Esophagus squamous epithelium (tissue), 5 donors: ENCODE measurements around the gene CDC27. TPM values are rescaled to one million over a fixed set of nuclear protein-coding genes. Genes with fewer than 3 reads are reported as not detected.
"Not testable (repeated sequence)": the region's sequence is repeated elsewhere in the genome, so short reads cannot be mapped to it uniquely, and the experiment has no call there.

Experiments
- DNase-seq: peaks from one replicate; lab custom pipeline; 2025; lab: John Stamatoyannopoulos, UW
- H3K27ac ChIP-seq, 4 donors: fragments of 200-600 bp; sonication (generic); one replicate each; pipeline ENCODE4 v1.5.1; 2016 to 2019; ENCODE audit warnings: mild to moderate bottlenecking in 1 of 4
- H3K27me3 ChIP-seq, 4 donors: fragments of 200-600 bp; sonication (generic); 1 replicate in 3 of 4; 2 replicates in 1 of 4; pipeline versions ENCODE4 v1.5.1 to v1.6.0; 2017 to 2021; ENCODE audit warnings: antibody characterized with exemption in 1 of 4
- H3K36me3 ChIP-seq, 3 donors: fragments of 200-600 bp; sonication (generic); one replicate each; pipeline ENCODE4 v1.5.1; 2016 to 2019
- H3K4me1 ChIP-seq, 3 donors: fragments of 200-600 bp; sonication (generic); one replicate each; pipeline ENCODE4 v1.5.1; 2017 to 2019
- H3K4me3 ChIP-seq, 4 donors: fragments of 200-600 bp; sonication (generic); 1 replicate in 3 of 4; 2 replicates in 1 of 4; pipeline ENCODE4 v1.5.1; 2016 to 2019; ENCODE audit warnings: mild to moderate bottlenecking in 2 of 4, moderate library complexity in 1 of 4
- H3K9me3 ChIP-seq, 3 donors: fragments of 200-600 bp; sonication (generic); one replicate each; pipeline ENCODE4 v1.5.1; 2016 to 2019
- POLR2A ChIP-seq, 4 donors: fragments of 450-650 bp; IDR thresholded peaks; one replicate each; pipeline ENCODE4 v1.6.1; 2017; ENCODE audit warnings: antibody characterized with exemption in 4 of 4, mild to moderate bottlenecking in 4 of 4, moderate library complexity in 3 of 4
- WGBS, 2 donors: methylation state at CpG; one replicate each; pipeline ENCODE4 v1.1.5; 2018; 5-methylcytosine and 5-hydroxymethylcytosine counted together
- intact Hi-C: fragments of 100-400 bp; cut with DNase I; formaldehyde crosslinking; loops from one replicate; pipeline ENCODE4 v1.15.0; 2022
- total RNA-seq, 4 donors: library from RNA; depleted of rRNA; stranded (reverse); fragments of >200 nt; gene quantifications; one replicate each; pipeline ENCODE4 v1.1.0, GENCODE V29; 2016
- TF ChIP-seq, protein P1 (sequence below), 6 experiments: fragments of 450-650 bp in 4 of 6; fragments of 200-600 bp in 2 of 6; sonication (generic) in 2 of 6; IDR thresholded peaks; one replicate each; pipeline ENCODE4 v1.5.1; 2016 to 2019; ENCODE audit warnings: antibody characterized with exemption in 6 of 6, mild to moderate bottlenecking in 4 of 6, moderate library complexity in 4 of 6
- donor health status: DM: yes; HTN: yes; CAD: no.

Gene CDC27
- total RNA-seq, 4 donors from 2014 or later: 26.4 to 45.9 (median 38.3) TPM

DNA sequence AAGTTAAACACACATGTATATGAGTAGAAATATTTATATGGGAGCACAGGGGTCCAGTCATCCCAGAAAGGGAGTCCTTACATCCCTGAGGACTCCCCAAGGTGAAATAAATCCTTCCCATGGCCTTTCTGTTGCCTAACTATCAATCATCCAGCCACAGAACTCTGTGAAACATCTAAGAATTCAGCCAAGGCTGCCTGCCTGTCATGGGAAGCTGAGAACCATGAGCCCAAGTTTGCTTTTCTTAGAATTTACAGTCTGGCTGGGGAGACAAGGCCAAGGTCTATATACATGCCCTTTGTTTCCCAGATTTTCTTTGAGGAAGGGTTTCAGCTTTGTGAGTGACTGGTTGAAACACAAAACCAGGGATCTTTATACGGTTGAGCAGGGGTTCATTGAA is 35.9 kb upstream of the CDC27 start:
- Histone ChIP-seq H3K36me3 (no peaks in the 10 kb centered on the region), H3K27ac (peak overlapping the region; percentile 32 to 90 (median 76)), H3K4me1 (peaks cover 0 to 42% (median 28%) of the 10 kb centered on the region in 3 donors), H3K9me3 (no peaks in the 10 kb centered on the region), H3K27me3 (no peaks in the 10 kb centered on the region), H3K4me3 (no peak overlapping the region)
- 35 to 44% methylated on average over 1 of the region's 1 CpG for WGBS, 2 donors
- no peak for DNase-seq
- TF ChIP-seq, protein P1, sequence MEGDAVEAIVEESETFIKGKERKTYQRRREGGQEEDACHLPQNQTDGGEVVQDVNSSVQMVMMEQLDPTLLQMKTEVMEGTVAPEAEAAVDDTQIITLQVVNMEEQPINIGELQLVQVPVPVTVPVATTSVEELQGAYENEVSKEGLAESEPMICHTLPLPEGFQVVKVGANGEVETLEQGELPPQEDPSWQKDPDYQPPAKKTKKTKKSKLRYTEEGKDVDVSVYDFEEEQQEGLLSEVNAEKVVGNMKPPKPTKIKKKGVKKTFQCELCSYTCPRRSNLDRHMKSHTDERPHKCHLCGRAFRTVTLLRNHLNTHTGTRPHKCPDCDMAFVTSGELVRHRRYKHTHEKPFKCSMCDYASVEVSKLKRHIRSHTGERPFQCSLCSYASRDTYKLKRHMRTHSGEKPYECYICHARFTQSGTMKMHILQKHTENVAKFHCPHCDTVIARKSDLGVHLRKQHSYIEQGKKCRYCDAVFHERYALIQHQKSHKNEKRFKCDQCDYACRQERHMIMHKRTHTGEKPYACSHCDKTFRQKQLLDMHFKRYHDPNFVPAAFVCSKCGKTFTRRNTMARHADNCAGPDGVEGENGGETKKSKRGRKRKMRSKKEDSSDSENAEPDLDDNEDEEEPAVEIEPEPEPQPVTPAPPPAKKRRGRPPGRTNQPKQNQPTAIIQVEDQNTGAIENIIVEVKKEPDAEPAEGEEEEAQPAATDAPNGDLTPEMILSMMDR (IDR thresholded peaks at IDR 0.05): no peak
- TF ChIP-seq POLR2A (IDR thresholded peaks at IDR 0.05): no peak
- intact Hi-C loops: loop anchor here (5.0 kb wide), 1 partner anchor 92 kb away; no protein-coding TSS in a partner anchor

DNA sequence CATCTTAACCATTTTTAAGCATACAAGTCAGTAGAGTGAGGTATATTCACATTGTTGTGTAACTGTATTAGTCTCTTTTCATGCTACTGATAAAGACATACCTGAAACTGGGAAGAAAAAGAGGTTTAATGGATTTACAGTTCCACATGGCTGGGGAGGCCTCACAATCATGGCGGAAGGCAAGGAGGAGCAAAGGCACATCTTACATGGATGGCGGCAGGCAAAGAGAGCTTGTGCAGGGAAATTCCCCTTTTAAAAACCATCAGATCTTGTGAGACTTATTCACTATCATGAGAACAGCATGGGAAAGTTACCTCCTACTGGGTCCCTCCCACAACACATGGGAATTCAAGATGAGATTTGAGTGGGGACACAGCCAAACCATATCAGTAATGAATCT is 35.0 kb upstream of the CDC27 start:
- H3K4me3 ChIP-seq, DNase-seq, H3K9me3 ChIP-seq, H3K27me3 ChIP-seq, intact Hi-C loops, H3K36me3 ChIP-seq: not testable (repeated sequence)
- WGBS, 2 donors: 98 to 100% methylated on average over 2 of the region's 2 CpGs
- Histone ChIP-seq H3K4me1 (peaks cover 0 to 34% (median 28%) of the 10 kb centered on the region in 3 donors), H3K27ac (peak overlapping the region; percentile 32 to 90 (median 76))

DNA sequence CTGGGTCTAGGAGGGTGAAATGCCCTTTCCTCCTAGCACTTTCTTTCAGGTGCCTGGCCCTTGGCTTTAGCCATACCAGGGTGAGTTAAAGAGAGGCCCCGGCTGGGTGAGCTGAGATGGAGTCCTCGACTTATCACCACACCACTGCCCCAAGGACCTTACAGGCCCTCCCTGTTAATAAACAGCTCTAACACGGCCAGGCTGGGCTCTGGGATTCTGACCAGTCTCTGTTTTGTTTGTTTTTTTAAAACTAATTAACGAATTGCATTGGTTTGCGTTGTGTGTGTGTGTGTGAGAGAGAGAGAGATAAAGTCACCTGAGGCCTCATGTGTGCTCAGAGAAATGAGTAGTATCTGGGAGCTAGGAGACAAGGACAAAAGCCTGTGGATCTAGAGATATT is 34.4 kb upstream of the CDC27 start:
- no peak overlapping the region for H3K4me3 ChIP-seq
- 84 to 87% methylated on average over 3 to 4 of the region's 5 CpGs for WGBS, 2 donors
- no peaks in the 10 kb centered on the region for H3K27me3 ChIP-seq
- no peaks in the 10 kb centered on the region for H3K9me3 ChIP-seq
- H3K4me1 ChIP-seq: peaks cover 0 to 33% (median 28%) of the 10 kb centered on the region in 3 donors
- TF ChIP-seq, protein P1 (IDR thresholded peaks at IDR 0.05): no peak
- no peak for TF ChIP-seq POLR2A (IDR thresholded peaks at IDR 0.05)
- H3K36me3 ChIP-seq: no peaks in the 10 kb centered on the region
- peak overlapping the region in 1 of 4 donors; percentile 75 for H3K27ac ChIP-seq
- intact Hi-C loops: no loop called here
- no peak for DNase-seq

DNA sequence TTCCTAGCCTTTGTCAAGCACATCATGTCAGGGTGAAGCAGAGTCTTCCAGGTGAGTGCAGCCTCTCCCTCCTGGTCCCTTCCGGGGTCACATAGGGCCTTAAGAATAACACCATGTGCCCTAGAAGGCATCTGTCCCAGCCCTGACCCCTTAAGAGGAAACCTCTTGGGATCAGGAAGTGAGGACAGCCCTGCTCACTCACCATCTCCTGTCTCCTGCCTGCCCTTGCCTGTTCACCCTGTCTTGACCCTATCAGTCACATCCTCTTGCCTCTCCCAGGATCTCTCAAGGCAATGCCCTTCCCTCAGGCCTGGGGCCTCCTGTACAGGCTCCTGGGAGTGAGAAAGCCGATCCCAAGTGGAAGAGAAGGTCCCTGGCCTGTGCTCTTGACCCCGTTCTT is 33.9 kb upstream of the CDC27 start:
- WGBS, 2 donors: 69 to 82% methylated on average over 2 to 3 of the region's 3 CpGs

DNA sequence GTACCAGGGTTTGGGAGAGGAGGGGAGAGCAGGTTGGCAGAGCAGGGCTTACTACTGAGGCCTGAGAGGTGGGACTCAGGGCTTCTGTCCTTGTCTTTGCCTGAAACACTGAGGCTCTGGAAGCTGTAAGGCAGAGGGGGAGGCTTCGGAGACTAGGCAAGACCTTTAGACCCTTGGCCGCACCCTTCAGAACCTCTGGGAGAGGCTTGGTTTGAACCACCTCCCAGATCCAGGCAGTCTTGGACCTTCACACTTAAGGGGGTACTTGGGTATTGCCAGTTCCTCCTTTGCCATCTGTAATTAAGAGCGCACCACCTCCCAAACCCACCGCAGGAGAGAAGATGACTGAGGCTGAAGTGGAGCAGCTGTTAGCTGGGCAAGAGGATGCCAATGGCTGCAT is 33.0 kb upstream of the CDC27 start:
- Histone ChIP-seq H3K27ac (no peak overlapping the region), H3K4me1 (peaks cover 0 to 33% (median 28%) of the 10 kb centered on the region in 3 donors), H3K36me3 (no peaks in the 10 kb centered on the region), H3K4me3 (no peak overlapping the region), H3K9me3 (no peaks in the 10 kb centered on the region), H3K27me3 (no peaks in the 10 kb centered on the region)
- no peak for DNase-seq
- 83 to 97% methylated on average over 1 to 3 of the region's 4 CpGs for WGBS, 2 donors
- intact Hi-C loops: no loop called here
- no peak for TF ChIP-seq POLR2A (IDR thresholded peaks at IDR 0.05)
- TF ChIP-seq, protein P1 (IDR thresholded peaks at IDR 0.05): no peak

More for the DNA sequence above, 33.9 kb upstream of the CDC27 start:
- Histone ChIP-seq H3K27ac (peak overlapping the region in 1 of 4 donors; percentile 19), H3K4me3 (no peak overlapping the region), H3K36me3 (no peaks in the 10 kb centered on the region), H3K9me3 (no peaks in the 10 kb centered on the region), H3K4me1 (peaks cover 0 to 33% (median 28%) of the 10 kb centered on the region in 3 donors), H3K27me3 (no peaks in the 10 kb centered on the region)
- no peak for DNase-seq
- intact Hi-C loops: no loop called here
- TF ChIP-seq POLR2A (IDR thresholded peaks at IDR 0.05): no peak
- TF ChIP-seq, protein P1 (IDR thresholded peaks at IDR 0.05): no peak

DNA sequence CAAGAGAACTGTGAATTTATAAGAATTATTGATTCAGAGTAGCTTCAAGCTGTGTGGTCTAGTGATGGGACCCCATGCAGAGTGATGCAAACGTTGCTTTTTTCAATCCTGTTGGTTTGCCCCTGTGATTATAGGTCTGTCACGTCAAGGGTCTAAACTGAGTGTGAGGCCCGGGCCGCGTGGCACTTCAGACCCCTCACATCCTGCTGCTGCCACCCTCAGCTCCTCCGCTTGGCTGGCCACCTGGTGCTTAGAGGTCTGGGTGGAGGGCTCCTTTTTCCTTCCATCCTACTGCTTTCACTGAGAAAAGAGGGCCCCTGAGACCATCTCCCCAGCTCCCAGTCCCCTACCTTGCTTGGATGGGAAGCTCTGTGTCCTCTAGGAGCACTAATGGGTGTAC is 32.1 kb upstream of the CDC27 start:
- DNase-seq: no peak
- H3K27me3 ChIP-seq: no peaks in the 10 kb centered on the region
- H3K36me3 ChIP-seq: no peaks in the 10 kb centered on the region
- no peak overlapping the region for H3K4me3 ChIP-seq
- no peak overlapping the region for H3K27ac ChIP-seq
- TF ChIP-seq, protein P1 (IDR thresholded peaks at IDR 0.05): no peak
- no peak for TF ChIP-seq POLR2A (IDR thresholded peaks at IDR 0.05)
- WGBS, 2 donors: 75 to 79% methylated on average over 5 of the region's 6 CpGs
- H3K4me1 ChIP-seq: peaks cover 0 to 30% (median 22%) of the 10 kb centered on the region in 3 donors
- intact Hi-C loops: no loop called here
- no peaks in the 10 kb centered on the region for H3K9me3 ChIP-seq
